IPS-18a (cell line): ENCODE results near the gene BFAR.
"Not testable (repeated sequence)": the region's sequence is repeated elsewhere in the genome, so short reads cannot be mapped to it uniquely, and the experiment has no call there.

Experiments
- H3K27ac ChIP-seq: one replicate; pipeline ENCODE4 v1.5.1; 2013; ENCODE audit warnings: low read length
- H3K27me3 ChIP-seq: one replicate; pipeline ENCODE4 v1.6.1; 2013; ENCODE audit warnings: mild to moderate bottlenecking, low read length; ENCODE audit not compliant: control insufficient read depth, insufficient read depth
- H3K36me3 ChIP-seq: one replicate; pipeline ENCODE4 v1.6.1; 2013; ENCODE audit warnings: low read depth, low read length; ENCODE audit not compliant: control insufficient read depth
- H3K4me1 ChIP-seq: one replicate; pipeline ENCODE4 v1.6.1; 2013; ENCODE audit warnings: low read depth, low read length; ENCODE audit not compliant: control insufficient read depth
- H3K4me3 ChIP-seq: one replicate; pipeline ENCODE4 v1.5.1; 2013; ENCODE audit warnings: low read length
- H3K9ac ChIP-seq: one replicate; pipeline ENCODE4 v1.6.1; 2013; ENCODE audit warnings: mild to moderate bottlenecking, low read length, moderate library complexity
- H3K9me3 ChIP-seq: one replicate; pipeline ENCODE4 v1.6.1; 2013; ENCODE audit warnings: low read depth, low read length; ENCODE audit not compliant: control insufficient read depth

Gene BFAR

GRCh38 chr16:14672403-14672971 lies 39.7 kb downstream of the BFAR start:
- H3K4me1 ChIP-seq = no peaks in the 10 kb centered on the region

GRCh38 chr16:14676633-14677032 lies 43.9 kb downstream of the BFAR start:
- Histone ChIP-seq H3K27ac (no peak overlapping the region), H3K9me3 (no peaks in the 10 kb centered on the region), H3K36me3 (no peaks in the 10 kb centered on the region), H3K4me1 (no peaks in the 10 kb centered on the region), H3K27me3 (no peaks in the 10 kb centered on the region), H3K4me3 (no peak overlapping the region), H3K9ac (no peak overlapping the region)

More at GRCh38 chr16:14672403-14672971, 39.7 kb downstream of the BFAR start:
- Histone ChIP-seq H3K9me3 (no peaks in the 10 kb centered on the region), H3K27me3 (no peaks in the 10 kb centered on the region), H3K4me3 (no peak overlapping the region), H3K27ac (no peak overlapping the region), H3K9ac (no peak overlapping the region), H3K36me3 (peaks cover 9% of the 10 kb centered on the region)

GRCh38 chr16:14677627-14678026 lies 44.9 kb downstream of the BFAR start:
- Histone ChIP-seq H3K36me3 (no peaks in the 10 kb centered on the region), H3K27me3 (no peaks in the 10 kb centered on the region), H3K9me3 (no peaks in the 10 kb centered on the region)

GRCh38 chr16:14678748-14679497 lies 46.2 kb downstream of the BFAR start:
- Histone ChIP-seq H3K4me3 (no peak overlapping the region), H3K9ac (no peak overlapping the region), H3K27me3 (no peaks in the 10 kb centered on the region), H3K27ac (no peak overlapping the region), H3K4me1 (no peaks in the 10 kb centered on the region), H3K36me3 (no peaks in the 10 kb centered on the region), H3K9me3 (no peaks in the 10 kb centered on the region)

More at GRCh38 chr16:14677627-14678026, 44.9 kb downstream of the BFAR start:
- Histone ChIP-seq H3K9ac (no peak overlapping the region), H3K4me1 (no peaks in the 10 kb centered on the region), H3K27ac (no peak overlapping the region), H3K4me3 (no peak overlapping the region)

- not testable (repeated sequence) for H3K27me3 ChIP-seq, H3K9me3 ChIP-seq, H3K36me3 ChIP-seq, H3K4me1 ChIP-seq, H3K4me3 ChIP-seq, H3K27ac ChIP-seq, H3K9ac ChIP-seq
Measured at GRCh38 chr16:14680396-14680795, 47.6 kb downstream of the BFAR start.

GRCh38 chr16:14681115-14681514 lies 48.4 kb downstream of the BFAR start:
- no peaks in the 10 kb centered on the region for H3K36me3 ChIP-seq
- no peaks in the 10 kb centered on the region for H3K27me3 ChIP-seq
- no peak overlapping the region for H3K9ac ChIP-seq
- no peaks in the 10 kb centered on the region for H3K4me1 ChIP-seq
- no peak overlapping the region for H3K4me3 ChIP-seq
- H3K9me3 ChIP-seq = no peaks in the 10 kb centered on the region
- H3K27ac ChIP-seq = no peak overlapping the region

- H3K9me3 ChIP-seq = no peaks in the 10 kb centered on the region
- no peaks in the 10 kb centered on the region for H3K36me3 ChIP-seq
- no peaks in the 10 kb centered on the region for H3K27me3 ChIP-seq
- H3K4me1 ChIP-seq = no peaks in the 10 kb centered on the region
- H3K27ac ChIP-seq = no peak overlapping the region
- no peak overlapping the region for H3K9ac ChIP-seq
- no peak overlapping the region for H3K4me3 ChIP-seq
Measured at GRCh38 chr16:14682121-14682520, 49.4 kb downstream of the BFAR start.

- not testable (repeated sequence) for H3K9me3 ChIP-seq, H3K4me3 ChIP-seq, H3K27ac ChIP-seq, H3K4me1 ChIP-seq, H3K27me3 ChIP-seq, H3K36me3 ChIP-seq, H3K9ac ChIP-seq
Measured at GRCh38 chr16:14685870-14686793, 53.4 kb downstream of the BFAR start.

GRCh38 chr16:14694129-14694528 lies 61.4 kb downstream of the BFAR start, which contains the start of gene PLA2G10:
PLA2G10 (minus strand) TSS chr16:14694308; CDS start chr16:14694229, 79 bp downstream.
- not testable (repeated sequence) for H3K4me1 ChIP-seq, H3K36me3 ChIP-seq, H3K27me3 ChIP-seq, H3K9me3 ChIP-seq, H3K9ac ChIP-seq, H3K27ac ChIP-seq, H3K4me3 ChIP-seq

- not testable (repeated sequence) for H3K4me1 ChIP-seq, H3K4me3 ChIP-seq, H3K9me3 ChIP-seq, H3K27ac ChIP-seq, H3K36me3 ChIP-seq, H3K9ac ChIP-seq, H3K27me3 ChIP-seq
Measured at GRCh38 chr16:14701859-14702258, 69.1 kb downstream of the BFAR start.

- not testable (repeated sequence) for H3K27ac ChIP-seq, H3K4me3 ChIP-seq, H3K4me1 ChIP-seq, H3K27me3 ChIP-seq, H3K9me3 ChIP-seq, H3K9ac ChIP-seq, H3K36me3 ChIP-seq
Measured at GRCh38 chr16:14702672-14703071, 69.9 kb downstream of the BFAR start.
